Smooth muscle cell (in vitro differentiated cells): ENCODE data around the gene PCDHGA1. TPM values are rescaled to one million over a fixed set of nuclear protein-coding genes. Genes with fewer than 3 reads are reported as not detected.

Experiments used
- DNase-seq: peaks from one replicate; lab custom pipeline; 2025; ENCODE audit not compliant: unreplicated experiment; lab: John Stamatoyannopoulos, UW
- H2AFZ ChIP-seq: fragments of 200-600 bp; sonication (generic); 2 replicates; pipeline ENCODE4 v1.6.0; 2016; ENCODE audit warnings: antibody characterized with exemption, low read depth, mild to moderate bottlenecking
- H3F3A ChIP-seq: fragments of 200-600 bp; sonication (generic); 2 replicates; pipeline ENCODE4 v1.6.0; 2017; ENCODE audit warnings: antibody characterized with exemption, low read depth
- H3K27ac ChIP-seq: fragments of 200-600 bp; sonication (generic); 2 replicates; pipeline ENCODE4 v1.5.1; 2016; ENCODE audit warnings: low read depth, mild to moderate bottlenecking
- H3K27me3 ChIP-seq: fragments of 200-600 bp; sonication (generic); 2 replicates; pipeline ENCODE4 v1.6.1; 2016; ENCODE audit warnings: low read depth, mild to moderate bottlenecking
- H3K36me3 ChIP-seq: fragments of 200-600 bp; sonication (generic); 2 replicates; pipeline ENCODE4 v1.5.1; 2016; ENCODE audit warnings: low read depth
- H3K4me1 ChIP-seq: fragments of 200-600 bp; sonication (generic); 2 replicates; pipeline ENCODE4 v1.5.1; 2016; ENCODE audit warnings: low read depth
- H3K4me2 ChIP-seq: fragments of 200-600 bp; sonication (generic); 2 replicates; pipeline ENCODE4 v1.6.0; 2016; ENCODE audit warnings: mild to moderate bottlenecking
- H3K4me3 ChIP-seq: fragments of 200-600 bp; sonication (generic); 2 replicates; pipeline ENCODE4 v1.5.1; 2016; ENCODE audit warnings: mild to moderate bottlenecking
- H3K79me2 ChIP-seq: fragments of 200-600 bp; sonication (generic); 2 replicates; pipeline ENCODE4 v1.6.0; 2016; ENCODE audit warnings: low read depth, mild to moderate bottlenecking
- H3K9ac ChIP-seq: fragments of 200-600 bp; sonication (generic); 2 replicates; pipeline ENCODE4 v1.6.0; 2016; ENCODE audit warnings: low read depth
- H3K9me3 ChIP-seq: fragments of 200-600 bp; sonication (generic); replicated peaks from 2 replicates; pipeline ENCODE4 v1.5.1; 2016; ENCODE audit warnings: low read depth
- H4K20me1 ChIP-seq: fragments of 200-600 bp; sonication (generic); 2 replicates; pipeline ENCODE4 v1.6.0; 2016; ENCODE audit warnings: low read depth
- WGBS: methylation state at CpG from one replicate; pipeline ENCODE4 v1.1.7; 2016; ENCODE audit warnings: low lambda C conversion rate; 5-methylcytosine and 5-hydroxymethylcytosine counted together
- polyA plus RNA-seq: library from polyadenylated mRNA; unstranded; fragments of >200 nt; fragmentation: Nextera tagmentation; extraction: Ambion mirVana; gene quantifications from 2 replicates; pipeline ENCODE4 v1.2.1, GENCODE V29; 2016
- total RNA-seq: library from RNA; depleted of rRNA; stranded (reverse); fragments of >200 nt; gene quantifications from 2 replicates; pipeline ENCODE4 v1.2.3, GENCODE V29; 2014
- TF ChIP-seq, protein P1 (sequence below): fragments of 200-600 bp; sonication (generic); IDR thresholded peaks from 2 replicates; pipeline ENCODE4 v1.5.1; 2017; ENCODE audit warnings: borderline replicate concordance, mild to moderate bottlenecking, antibody characterized with exemption; ENCODE audit not compliant: insufficient read depth, poor library complexity, severe bottlenecking

PCDHGA1 gene
- total and polyA plus RNA-seq, 2 experiments from 2014 or later, result 0.05 to 0.63 TPM

DNA sequence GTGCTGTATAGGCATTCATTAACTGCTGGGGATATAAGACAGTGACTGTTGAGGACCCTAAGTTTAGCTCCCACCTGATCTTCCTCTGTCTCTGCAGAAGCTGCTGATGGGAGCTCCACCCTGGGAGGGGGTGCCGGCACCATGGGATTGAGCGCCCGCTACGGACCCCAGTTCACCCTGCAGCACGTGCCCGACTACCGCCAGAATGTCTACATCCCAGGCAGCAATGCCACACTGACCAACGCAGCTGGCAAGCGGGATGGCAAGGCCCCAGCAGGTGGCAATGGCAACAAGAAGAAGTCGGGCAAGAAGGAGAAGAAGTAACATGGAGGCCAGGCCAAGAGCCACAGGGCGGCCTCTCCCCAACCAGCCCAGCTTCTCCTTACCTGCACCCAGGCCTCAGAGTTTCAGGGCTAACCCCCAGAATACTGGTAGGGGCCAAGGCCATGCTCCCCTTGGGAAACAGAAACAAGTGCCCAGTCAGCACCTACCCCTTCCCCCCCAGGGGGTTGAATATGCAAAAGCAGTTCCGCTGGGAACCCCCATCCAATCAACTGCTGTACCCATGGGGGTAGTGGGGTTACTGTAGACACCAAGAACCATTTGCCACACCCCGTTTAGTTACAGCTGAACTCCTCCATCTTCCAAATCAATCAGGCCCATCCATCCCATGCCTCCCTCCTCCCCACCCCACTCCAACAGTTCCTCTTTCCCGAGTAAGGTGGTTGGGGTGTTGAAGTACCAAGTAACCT, 180.7 kb downstream of the PCDHGA1 start:
- no peaks in the 10 kb centered on the region for H3K27me3 ChIP-seq
- DNase-seq, result no peak
- no peak overlapping the region for H3K4me2 ChIP-seq
- no peaks in the 10 kb centered on the region for H3K9me3 ChIP-seq
- H3K36me3 ChIP-seq, result no peaks in the 10 kb centered on the region
- TF ChIP-seq, protein P1, sequence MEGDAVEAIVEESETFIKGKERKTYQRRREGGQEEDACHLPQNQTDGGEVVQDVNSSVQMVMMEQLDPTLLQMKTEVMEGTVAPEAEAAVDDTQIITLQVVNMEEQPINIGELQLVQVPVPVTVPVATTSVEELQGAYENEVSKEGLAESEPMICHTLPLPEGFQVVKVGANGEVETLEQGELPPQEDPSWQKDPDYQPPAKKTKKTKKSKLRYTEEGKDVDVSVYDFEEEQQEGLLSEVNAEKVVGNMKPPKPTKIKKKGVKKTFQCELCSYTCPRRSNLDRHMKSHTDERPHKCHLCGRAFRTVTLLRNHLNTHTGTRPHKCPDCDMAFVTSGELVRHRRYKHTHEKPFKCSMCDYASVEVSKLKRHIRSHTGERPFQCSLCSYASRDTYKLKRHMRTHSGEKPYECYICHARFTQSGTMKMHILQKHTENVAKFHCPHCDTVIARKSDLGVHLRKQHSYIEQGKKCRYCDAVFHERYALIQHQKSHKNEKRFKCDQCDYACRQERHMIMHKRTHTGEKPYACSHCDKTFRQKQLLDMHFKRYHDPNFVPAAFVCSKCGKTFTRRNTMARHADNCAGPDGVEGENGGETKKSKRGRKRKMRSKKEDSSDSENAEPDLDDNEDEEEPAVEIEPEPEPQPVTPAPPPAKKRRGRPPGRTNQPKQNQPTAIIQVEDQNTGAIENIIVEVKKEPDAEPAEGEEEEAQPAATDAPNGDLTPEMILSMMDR, result no peak
- 98% methylated on average over 14 of the region's 14 CpGs for WGBS
- H3K79me2 ChIP-seq, result no peaks in the 10 kb centered on the region
- no peak overlapping the region for H2AFZ ChIP-seq
- H3F3A ChIP-seq, result peaks cover 56% of the 10 kb centered on the region
- H3K9ac ChIP-seq, result no peak overlapping the region
- no peak overlapping the region for H3K4me3 ChIP-seq
- H3K27ac ChIP-seq, result peak overlapping the region; percentile 15
- no peaks in the 10 kb centered on the region for H4K20me1 ChIP-seq
- peaks cover 48% of the 10 kb centered on the region for H3K4me1 ChIP-seq

- H3K27me3 ChIP-seq, result no peaks in the 10 kb centered on the region
- H3K36me3 ChIP-seq, result no peaks in the 10 kb centered on the region
- 58% methylated on average over 4 of the region's 4 CpGs for WGBS
- H4K20me1 ChIP-seq, result no peaks in the 10 kb centered on the region
- TF ChIP-seq, protein P1, result no peak
- H3K9ac ChIP-seq, result no peak overlapping the region
- H3F3A ChIP-seq, result peaks cover 60% of the 10 kb centered on the region
- no peak for DNase-seq
- no peak overlapping the region for H2AFZ ChIP-seq
- no peak overlapping the region for H3K4me3 ChIP-seq
- H3K79me2 ChIP-seq, result no peaks in the 10 kb centered on the region
- H3K9me3 ChIP-seq, result no peaks in the 10 kb centered on the region
- H3K27ac ChIP-seq, result peak overlapping the region; percentile 100
- peak overlapping the region; percentile 86 for H3K4me2 ChIP-seq
- peaks cover 52% of the 10 kb centered on the region for H3K4me1 ChIP-seq
Observed at GRCh38 chr5:141511771-141512325, 181.5 kb downstream of the PCDHGA1 start.

DNA sequence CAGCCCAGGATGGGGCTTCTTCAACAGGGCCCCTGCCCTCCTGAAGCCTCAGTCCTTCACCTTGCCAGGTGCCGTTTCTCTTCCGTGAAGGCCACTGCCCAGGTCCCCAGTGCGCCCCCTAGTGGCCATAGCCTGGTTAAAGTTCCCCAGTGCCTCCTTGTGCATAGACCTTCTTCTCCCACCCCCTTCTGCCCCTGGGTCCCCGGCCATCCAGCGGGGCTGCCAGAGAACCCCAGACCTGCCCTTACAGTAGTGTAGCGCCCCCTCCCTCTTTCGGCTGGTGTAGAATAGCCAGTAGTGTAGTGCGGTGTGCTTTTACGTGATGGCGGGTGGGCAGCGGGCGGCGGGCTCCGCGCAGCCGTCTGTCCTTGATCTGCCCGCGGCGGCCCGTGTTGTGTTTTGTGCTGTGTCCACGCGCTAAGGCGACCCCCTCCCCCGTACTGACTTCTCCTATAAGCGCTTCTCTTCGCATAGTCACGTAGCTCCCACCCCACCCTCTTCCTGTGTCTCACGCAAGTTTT, 182.1 kb downstream of the PCDHGA1 start:
- Histone ChIP-seq H3K27me3 (no peaks in the 10 kb centered on the region), H3K4me2 (peak overlapping the region; percentile 86), H3K36me3 (no peaks in the 10 kb centered on the region), H3K79me2 (no peaks in the 10 kb centered on the region), H3K4me1 (peaks cover 52% of the 10 kb centered on the region), H4K20me1 (no peaks in the 10 kb centered on the region), H3F3A (peaks cover 61% of the 10 kb centered on the region), H3K9me3 (no peaks in the 10 kb centered on the region), H3K27ac (peak overlapping the region; percentile 100), H3K4me3 (peak overlapping the region; percentile 55), H3K9ac (peak overlapping the region; percentile 97), H2AFZ (no peak overlapping the region)
- TF ChIP-seq, protein P1, result peak; percentile 99
- DNase-seq, result peak; percentile 37
- 2% methylated on average over 27 of the region's 28 CpGs for WGBS
